ENCODE measurements around the gene LHFPL3. TPM values are rescaled to one million over a fixed set of nuclear protein-coding genes. Genes with fewer than 3 reads are reported as not detected.

Gene LHFPL3
- total RNA-seq, 1 experiment from 2014 or later = not detected

- Histone ChIP-seq H3K4me3 (ENCODE audit: low read length) (no peak overlapping the region), H3K9ac (ENCODE audit: low read length) (no peak overlapping the region), H3K4me2 (ENCODE audit: low read depth, low read length, poor library complexity, severe bottlenecking) (no peak overlapping the region), H4K20me1 (ENCODE audit: insufficient read depth, low read depth, low read length) (no peaks in the 10 kb centered on the region), H3K9me2 (replicated peaks; ENCODE audit: insufficient read depth, low read length) (no peaks in the 10 kb centered on the region), H3K9me3 (ENCODE audit: low read length) (no peaks in the 10 kb centered on the region), H3K4me1 (ENCODE audit: low read length) (peaks cover 6% of the 10 kb centered on the region; the same call in 1 of the 2 replicates), H3K27me3 (ENCODE audit: low read length) (no peaks in the 10 kb centered on the region), H2AFZ (ENCODE audit: low read length) (peak overlapping the region; percentile 53), H3K27ac (ENCODE audit: low read length) (no peak overlapping the region), H3K79me2 (ENCODE audit: low read length) (no peaks in the 10 kb centered on the region), H3K36me3 (ENCODE audit: insufficient read depth, low read length) (no peaks in the 10 kb centered on the region)
- DNase-seq = peak; percentile 87
Observed at GRCh38 chr7:104883718-104884452, 555.5 kb downstream of the LHFPL3 start.

DNA sequence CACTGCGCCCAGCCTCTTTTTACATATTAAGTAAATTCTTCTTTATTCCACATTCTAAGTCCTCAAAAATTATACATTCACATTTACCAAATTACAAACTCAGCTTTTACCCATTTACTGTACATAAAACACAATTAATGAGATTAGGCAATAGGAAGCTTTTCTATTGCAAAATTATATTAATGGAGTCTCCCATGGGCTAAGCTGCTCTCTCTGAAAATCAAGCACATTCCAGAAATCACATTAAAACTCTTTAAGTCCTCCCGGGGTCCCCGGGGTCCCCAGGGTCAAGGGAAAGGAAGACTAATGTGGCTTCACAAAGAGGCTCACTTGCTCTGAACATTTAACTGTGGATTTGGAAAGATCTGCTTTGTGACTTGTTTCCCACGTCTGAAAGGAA is 558.2 kb downstream of the LHFPL3 start:
- Histone ChIP-seq H3K9ac (ENCODE audit: low read length) (no peak overlapping the region), H3K9me2 (replicated peaks; ENCODE audit: insufficient read depth, low read length) (no peaks in the 10 kb centered on the region), H3K36me3 (ENCODE audit: insufficient read depth, low read length) (no peaks in the 10 kb centered on the region), H3K4me2 (ENCODE audit: low read depth, low read length, poor library complexity, severe bottlenecking) (no peak overlapping the region), H2AFZ (ENCODE audit: low read length) (no peak overlapping the region), H3K27ac (ENCODE audit: low read length) (no peak overlapping the region), H3K9me3 (ENCODE audit: low read length) (no peaks in the 10 kb centered on the region), H3K4me3 (ENCODE audit: low read length) (no peak overlapping the region), H3K79me2 (ENCODE audit: low read length) (no peaks in the 10 kb centered on the region), H3K27me3 (ENCODE audit: low read length) (no peaks in the 10 kb centered on the region), H3K4me1 (ENCODE audit: low read length) (peaks cover 6% of the 10 kb centered on the region; the same call in 1 of the 2 replicates), H4K20me1 (ENCODE audit: insufficient read depth, low read depth, low read length) (no peaks in the 10 kb centered on the region)
- DNase-seq = no peak

DNA sequence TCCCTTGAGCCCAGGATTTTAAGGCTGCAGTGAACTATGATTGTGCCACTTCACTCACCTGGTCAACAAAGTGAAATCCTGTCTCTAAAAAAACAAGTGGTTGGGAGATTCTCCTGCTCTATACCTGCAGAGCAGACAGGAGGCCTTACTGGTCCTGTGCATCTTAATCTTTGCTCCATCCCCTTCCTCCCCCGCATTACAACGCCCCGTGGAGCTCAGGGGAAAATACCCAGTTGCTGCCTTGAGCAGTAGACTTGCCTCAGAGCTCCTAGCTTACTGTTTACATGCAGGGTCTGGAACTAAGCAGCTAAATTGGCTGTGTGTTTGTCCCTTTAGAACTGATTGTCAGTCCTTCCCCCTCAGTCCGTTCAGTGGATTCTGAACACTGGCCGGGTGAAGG is 561.8 kb downstream of the LHFPL3 start:
- Histone ChIP-seq H3K79me2 (ENCODE audit: low read length) (no peaks in the 10 kb centered on the region), H3K27me3 (ENCODE audit: low read length) (no peaks in the 10 kb centered on the region), H3K9me2 (replicated peaks; ENCODE audit: insufficient read depth, low read length) (no peaks in the 10 kb centered on the region), H3K9ac (ENCODE audit: low read length) (no peak overlapping the region), H4K20me1 (ENCODE audit: insufficient read depth, low read depth, low read length) (no peaks in the 10 kb centered on the region), H3K36me3 (ENCODE audit: insufficient read depth, low read length) (no peaks in the 10 kb centered on the region), H3K4me1 (ENCODE audit: low read length) (no peaks in the 10 kb centered on the region), H3K27ac (ENCODE audit: low read length) (no peak overlapping the region), H3K4me3 (ENCODE audit: low read length) (no peak overlapping the region), H3K9me3 (ENCODE audit: low read length) (no peaks in the 10 kb centered on the region), H2AFZ (ENCODE audit: low read length) (no peak overlapping the region), H3K4me2 (ENCODE audit: low read depth, low read length, poor library complexity, severe bottlenecking) (no peak overlapping the region)
- no peak for DNase-seq

DNA sequence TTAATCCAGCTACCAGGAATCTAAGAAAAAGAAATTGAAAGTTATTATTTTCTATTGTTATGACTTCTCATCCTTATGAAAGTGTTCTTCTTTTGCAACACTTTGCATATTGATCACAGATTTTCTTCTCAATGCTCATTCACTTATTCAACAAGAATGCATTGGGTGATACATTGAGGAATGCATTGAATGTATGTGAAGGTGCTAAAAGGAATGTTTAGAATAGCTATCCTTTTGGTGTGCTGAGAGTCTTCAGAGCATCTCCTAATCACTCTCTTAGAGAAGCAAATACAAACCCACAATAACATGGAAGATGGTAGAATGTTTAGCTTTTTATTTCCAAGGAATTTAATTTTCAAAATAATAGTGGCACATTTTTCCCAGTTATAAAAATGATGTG is 563.5 kb downstream of the LHFPL3 start:
- Histone ChIP-seq H3K36me3 (ENCODE audit: insufficient read depth, low read length) (no peaks in the 10 kb centered on the region), H3K27me3 (ENCODE audit: low read length) (no peaks in the 10 kb centered on the region), H3K9me3 (ENCODE audit: low read length) (no peaks in the 10 kb centered on the region), H2AFZ (ENCODE audit: low read length) (no peak overlapping the region), H3K4me2 (ENCODE audit: low read depth, low read length, poor library complexity, severe bottlenecking) (no peak overlapping the region), H3K4me1 (ENCODE audit: low read length) (no peaks in the 10 kb centered on the region), H3K4me3 (ENCODE audit: low read length) (no peak overlapping the region), H4K20me1 (ENCODE audit: insufficient read depth, low read depth, low read length) (no peaks in the 10 kb centered on the region), H3K79me2 (ENCODE audit: low read length) (no peaks in the 10 kb centered on the region), H3K9me2 (replicated peaks; ENCODE audit: insufficient read depth, low read length) (no peaks in the 10 kb centered on the region), H3K9ac (ENCODE audit: low read length) (no peak overlapping the region), H3K27ac (ENCODE audit: low read length) (no peak overlapping the region)
- no peak for DNase-seq

- Histone ChIP-seq H3K4me3 (ENCODE audit: low read length) (no peak overlapping the region), H3K27me3 (ENCODE audit: low read length) (no peaks in the 10 kb centered on the region), H3K79me2 (ENCODE audit: low read length) (no peaks in the 10 kb centered on the region), H3K27ac (ENCODE audit: low read length) (no peak overlapping the region), H4K20me1 (ENCODE audit: insufficient read depth, low read depth, low read length) (no peaks in the 10 kb centered on the region), H3K4me2 (ENCODE audit: low read depth, low read length, poor library complexity, severe bottlenecking) (no peak overlapping the region), H2AFZ (ENCODE audit: low read length) (no peak overlapping the region), H3K9me2 (replicated peaks; ENCODE audit: insufficient read depth, low read length) (no peaks in the 10 kb centered on the region), H3K36me3 (ENCODE audit: insufficient read depth, low read length) (no peaks in the 10 kb centered on the region), H3K9me3 (ENCODE audit: low read length) (no peaks in the 10 kb centered on the region), H3K4me1 (ENCODE audit: low read length) (no peaks in the 10 kb centered on the region), H3K9ac (ENCODE audit: low read length) (no peak overlapping the region)
- no peak for DNase-seq
Observed at GRCh38 chr7:104894314-104894713, 565.9 kb downstream of the LHFPL3 start.

DNA sequence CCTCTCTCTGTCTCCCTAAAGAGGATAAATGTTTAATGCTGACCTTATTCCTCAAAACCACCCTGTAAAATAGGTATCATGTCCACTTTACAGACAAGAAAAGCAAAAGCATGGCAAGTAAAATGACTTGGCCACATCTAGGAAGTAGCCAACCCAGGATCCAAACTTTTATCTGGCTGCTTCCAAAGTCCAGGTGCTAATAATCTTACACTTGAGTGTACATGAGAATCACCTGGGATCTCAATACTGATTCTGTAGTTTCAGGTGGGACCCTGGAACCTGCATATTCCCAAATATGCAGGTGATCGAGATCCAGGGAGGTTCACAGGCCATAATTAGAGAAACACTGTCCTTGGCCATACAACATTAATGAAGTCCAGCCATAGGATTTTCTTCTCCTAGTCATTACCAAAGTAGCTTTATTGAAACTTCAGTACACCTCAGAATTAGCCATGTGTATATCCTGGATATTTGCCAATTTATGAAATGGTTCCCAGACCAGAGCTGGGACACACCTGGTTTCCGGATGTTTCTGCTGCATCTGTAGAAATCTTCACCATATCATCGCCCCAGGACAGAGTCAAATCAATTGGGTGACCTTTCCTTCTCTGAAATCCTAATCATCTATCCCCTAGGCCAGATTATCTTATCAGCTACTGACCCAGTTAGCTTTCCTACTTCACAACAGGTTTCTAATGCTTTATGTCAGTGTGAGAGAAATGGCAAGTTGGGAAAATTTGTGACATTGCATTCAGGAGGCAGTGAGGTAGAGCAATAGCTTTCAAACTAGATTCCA is 566.5 kb downstream of the LHFPL3 start:
- Histone ChIP-seq H3K79me2 (ENCODE audit: low read length) (no peaks in the 10 kb centered on the region), H3K4me2 (ENCODE audit: low read depth, low read length, poor library complexity, severe bottlenecking) (no peak overlapping the region), H3K4me1 (ENCODE audit: low read length) (no peaks in the 10 kb centered on the region), H3K4me3 (ENCODE audit: low read length) (no peak overlapping the region), H2AFZ (ENCODE audit: low read length) (no peak overlapping the region), H3K27me3 (ENCODE audit: low read length) (no peaks in the 10 kb centered on the region), H3K9me3 (ENCODE audit: low read length) (no peaks in the 10 kb centered on the region), H3K36me3 (ENCODE audit: insufficient read depth, low read length) (no peaks in the 10 kb centered on the region), H3K9me2 (replicated peaks; ENCODE audit: insufficient read depth, low read length) (no peaks in the 10 kb centered on the region), H3K27ac (ENCODE audit: low read length) (no peak overlapping the region), H3K9ac (ENCODE audit: low read length) (no peak overlapping the region), H4K20me1 (ENCODE audit: insufficient read depth, low read depth, low read length) (no peaks in the 10 kb centered on the region)
- DNase-seq = no peak

DNA sequence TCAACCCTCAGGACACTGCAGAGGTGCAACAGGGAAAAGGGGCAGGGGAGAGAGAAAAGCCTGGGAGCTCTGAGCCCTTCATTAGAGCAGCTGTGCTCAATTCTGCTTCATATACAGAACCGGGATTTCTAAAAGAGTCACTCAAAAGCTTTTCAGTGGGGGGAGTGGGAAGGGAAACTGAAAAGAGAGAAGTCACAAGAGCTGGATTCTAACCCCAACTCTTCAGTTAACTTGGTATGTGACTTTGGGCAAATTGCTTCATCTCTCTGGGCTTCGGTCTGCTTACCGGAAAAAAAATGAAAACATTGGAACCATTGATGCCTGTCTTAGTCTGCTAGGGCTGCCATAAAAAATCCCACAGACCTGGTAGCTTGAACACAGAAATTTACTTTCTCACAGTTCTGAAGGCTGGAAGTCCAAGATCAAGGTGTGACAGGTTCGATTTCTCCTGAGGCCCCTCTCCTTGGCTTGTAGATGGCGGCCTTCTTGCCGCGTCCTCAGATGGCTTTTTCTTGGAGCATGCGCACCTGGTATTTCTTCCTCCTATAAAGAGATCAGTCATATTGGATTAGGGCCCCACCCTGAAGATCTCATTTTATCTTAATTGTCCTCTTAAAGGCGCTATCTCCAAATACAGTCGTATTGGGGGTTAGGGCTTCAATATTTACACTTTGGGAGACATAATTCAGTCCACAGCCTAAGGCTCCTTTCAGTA is 567.3 kb downstream of the LHFPL3 start:
- Histone ChIP-seq H3K36me3 (ENCODE audit: insufficient read depth, low read length) (no peaks in the 10 kb centered on the region), H3K79me2 (ENCODE audit: low read length) (no peaks in the 10 kb centered on the region), H3K27me3 (ENCODE audit: low read length) (no peaks in the 10 kb centered on the region), H3K9me3 (ENCODE audit: low read length) (no peaks in the 10 kb centered on the region), H3K9me2 (replicated peaks; ENCODE audit: insufficient read depth, low read length) (no peaks in the 10 kb centered on the region), H2AFZ (ENCODE audit: low read length) (no peak overlapping the region), H3K4me3 (ENCODE audit: low read length) (no peak overlapping the region), H3K4me1 (ENCODE audit: low read length) (no peaks in the 10 kb centered on the region), H3K27ac (ENCODE audit: low read length) (no peak overlapping the region), H3K9ac (ENCODE audit: low read length) (no peak overlapping the region), H3K4me2 (ENCODE audit: low read depth, low read length, poor library complexity, severe bottlenecking) (no peak overlapping the region), H4K20me1 (ENCODE audit: insufficient read depth, low read depth, low read length) (no peaks in the 10 kb centered on the region)
- DNase-seq = no peak

- no peak overlapping the region for H3K9ac ChIP-seq (ENCODE audit: low read length)
- H3K36me3 ChIP-seq (ENCODE audit: insufficient read depth, low read length) = no peaks in the 10 kb centered on the region
- no peak overlapping the region for H2AFZ ChIP-seq (ENCODE audit: low read length)
- no peak overlapping the region for H3K4me3 ChIP-seq (ENCODE audit: low read length)
- H3K27me3 ChIP-seq (ENCODE audit: low read length) = no peaks in the 10 kb centered on the region; the same call in 1 of the 2 replicates
- H3K4me2 ChIP-seq (ENCODE audit: low read depth, low read length, poor library complexity, severe bottlenecking) = no peak overlapping the region
- H3K27ac ChIP-seq (ENCODE audit: low read length) = no peak overlapping the region
- H3K79me2 ChIP-seq (ENCODE audit: low read length) = no peaks in the 10 kb centered on the region
- H3K4me1 ChIP-seq (ENCODE audit: low read length) = no peaks in the 10 kb centered on the region
- H3K9me2 ChIP-seq (replicated peaks; ENCODE audit: insufficient read depth, low read length) = no peaks in the 10 kb centered on the region
- H3K9me3 ChIP-seq (ENCODE audit: low read length) = no peaks in the 10 kb centered on the region
- H4K20me1 ChIP-seq (ENCODE audit: insufficient read depth, low read depth, low read length) = no peaks in the 10 kb centered on the region
- no peak for DNase-seq
Observed at GRCh38 chr7:104898434-104898833, 570.0 kb downstream of the LHFPL3 start.
